Thyroid gland (tissue), 4 donors: Measurements from ENCODE around the gene CLIP2.
"Not testable (repeated sequence)": the region's sequence is repeated elsewhere in the genome, so short reads cannot be mapped to it uniquely, and the experiment has no call there.

ENCODE experiments used
- CTCF ChIP-seq, 6 experiments: fragments of 200-600 bp in 3 of 6; fragments of 450-650 bp in 3 of 6; sonication (generic) in 3 of 6; IDR thresholded peaks; one replicate each; pipeline ENCODE4 v1.5.1; 2016 to 2019; ENCODE audit warnings: antibody characterized with exemption in 6 of 6, mild to moderate bottlenecking in 2 of 6, inconsistent platforms in 1 of 6, moderate library complexity in 1 of 6
- POLR2A ChIP-seq, 2 donors: fragments of 450-650 bp; IDR thresholded peaks; one replicate each; pipeline ENCODE4 v1.6.1; 2017; ENCODE audit warnings: antibody characterized with exemption in 2 of 2, mild to moderate bottlenecking in 2 of 2, moderate library complexity in 1 of 2

- TF ChIP-seq CTCF, POLR2A (IDR thresholded peaks at IDR 0.05): not testable (repeated sequence)
These were observed 130.0 kb downstream of the CLIP2 start for GRCh38 chr7:74419232-74419631.
